DND-41 (cell line): ENCODE measurements around the gene CNBP.

Source experiments
- CTCF ChIP-seq: IDR thresholded peaks from 2 replicates; pipeline ENCODE4 v1.5.1; 2012; ENCODE audit warnings: borderline replicate concordance, low read length, moderate library complexity, mild to moderate bottlenecking; ENCODE audit not compliant: poor library complexity, severe bottlenecking; ENCODE audit errors: extremely low read depth
- EZH2 ChIP-seq: IDR thresholded peaks from 3 replicates; pipeline ENCODE4 v1.6.1; 2012; ENCODE audit warnings: borderline replicate concordance, low read depth, mild to moderate bottlenecking, moderate library complexity, low read length, inconsistent platforms; ENCODE audit not compliant: severe bottlenecking

DNA sequence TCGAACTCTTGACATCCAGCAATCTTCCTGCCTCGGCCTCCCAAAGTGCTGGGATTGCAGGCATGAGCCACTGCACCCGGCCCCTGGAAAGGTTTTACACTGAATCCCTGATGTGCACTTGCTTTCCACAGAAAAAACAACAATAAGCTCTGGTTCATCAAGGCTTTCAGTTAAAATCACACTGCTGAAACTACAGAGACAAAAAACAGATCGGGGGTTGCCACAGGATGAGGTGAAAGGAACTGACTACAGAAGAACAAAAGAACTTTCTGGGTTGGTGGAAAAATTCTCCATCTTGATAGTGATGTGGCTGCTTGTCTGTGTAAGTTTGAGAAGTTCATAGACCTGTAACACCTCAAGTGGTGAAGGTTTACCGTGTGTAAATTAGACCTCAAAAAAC, 65.0 kb downstream of the CNBP start:
- TF ChIP-seq CTCF, result no peak
- no peak for TF ChIP-seq EZH2
